PC-9 (cell line): Measurements from ENCODE around the gene YES1.

ENCODE experiments used
- CTCF ChIP-seq: fragments of 200-600 bp; sonication (generic); conservative IDR thresholded peaks from 2 replicates; pipeline ENCODE4 v1.6.1; 2017; ENCODE audit warnings: mixed run types, antibody characterized with exemption, mild to moderate bottlenecking, moderate library complexity
- EZH2 ChIP-seq: fragments of 200-600 bp; sonication (generic); IDR thresholded peaks from 2 replicates; pipeline ENCODE4 v1.8.0; 2017; ENCODE audit warnings: antibody characterized with exemption, low read depth

- TF ChIP-seq CTCF (no peak), EZH2 (no peak)
Measured at GRCh38 chr18:816088-816653, 4.1 kb upstream of the YES1 start.
